ENCODE measurements around the gene MSTO1.
"Not testable (repeated sequence)": the region's sequence is repeated elsewhere in the genome, so short reads cannot be mapped to it uniquely, and the experiment has no call there.

GRCh38 chr1:155589282-155589681 lies 20.7 kb upstream of the MSTO1 start:
- not testable (repeated sequence) for TF ChIP-seq POLR2A (IDR thresholded peaks at IDR 0.05)
- TF ChIP-seq, protein P1, sequence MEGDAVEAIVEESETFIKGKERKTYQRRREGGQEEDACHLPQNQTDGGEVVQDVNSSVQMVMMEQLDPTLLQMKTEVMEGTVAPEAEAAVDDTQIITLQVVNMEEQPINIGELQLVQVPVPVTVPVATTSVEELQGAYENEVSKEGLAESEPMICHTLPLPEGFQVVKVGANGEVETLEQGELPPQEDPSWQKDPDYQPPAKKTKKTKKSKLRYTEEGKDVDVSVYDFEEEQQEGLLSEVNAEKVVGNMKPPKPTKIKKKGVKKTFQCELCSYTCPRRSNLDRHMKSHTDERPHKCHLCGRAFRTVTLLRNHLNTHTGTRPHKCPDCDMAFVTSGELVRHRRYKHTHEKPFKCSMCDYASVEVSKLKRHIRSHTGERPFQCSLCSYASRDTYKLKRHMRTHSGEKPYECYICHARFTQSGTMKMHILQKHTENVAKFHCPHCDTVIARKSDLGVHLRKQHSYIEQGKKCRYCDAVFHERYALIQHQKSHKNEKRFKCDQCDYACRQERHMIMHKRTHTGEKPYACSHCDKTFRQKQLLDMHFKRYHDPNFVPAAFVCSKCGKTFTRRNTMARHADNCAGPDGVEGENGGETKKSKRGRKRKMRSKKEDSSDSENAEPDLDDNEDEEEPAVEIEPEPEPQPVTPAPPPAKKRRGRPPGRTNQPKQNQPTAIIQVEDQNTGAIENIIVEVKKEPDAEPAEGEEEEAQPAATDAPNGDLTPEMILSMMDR (IDR thresholded peaks at IDR 0.05): not testable (repeated sequence)
